ENCODE results near the gene INHA.

DNA sequence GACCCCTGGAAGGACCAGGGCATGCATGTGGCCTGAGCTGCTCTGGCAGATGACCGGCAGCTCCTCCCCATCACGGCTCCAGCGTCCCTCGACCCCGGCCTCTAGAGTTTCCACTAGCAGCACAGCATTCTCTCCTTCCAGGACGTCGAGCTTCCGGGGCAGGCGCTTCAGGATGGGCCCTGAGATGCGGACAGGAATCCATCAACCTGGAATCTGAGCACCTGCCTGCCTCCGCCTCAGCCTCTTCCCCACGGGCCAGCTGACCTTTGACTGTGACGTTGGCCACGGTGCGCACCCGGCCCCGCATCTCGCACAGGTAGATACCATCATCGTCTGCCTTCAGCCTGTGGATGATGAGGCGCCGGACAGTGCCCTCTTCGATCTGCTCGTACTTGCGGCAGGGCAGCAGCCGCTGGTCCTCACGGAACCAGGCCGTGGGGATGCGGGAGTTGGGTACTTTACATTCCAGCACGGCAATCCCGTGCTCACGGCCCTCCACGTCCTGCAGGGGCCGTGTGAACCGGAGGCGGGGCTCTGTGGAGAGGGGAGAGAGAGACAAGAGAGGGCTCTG is 4.2 kb upstream of the INHA start:
- TF ChIP-seq, protein P1, sequence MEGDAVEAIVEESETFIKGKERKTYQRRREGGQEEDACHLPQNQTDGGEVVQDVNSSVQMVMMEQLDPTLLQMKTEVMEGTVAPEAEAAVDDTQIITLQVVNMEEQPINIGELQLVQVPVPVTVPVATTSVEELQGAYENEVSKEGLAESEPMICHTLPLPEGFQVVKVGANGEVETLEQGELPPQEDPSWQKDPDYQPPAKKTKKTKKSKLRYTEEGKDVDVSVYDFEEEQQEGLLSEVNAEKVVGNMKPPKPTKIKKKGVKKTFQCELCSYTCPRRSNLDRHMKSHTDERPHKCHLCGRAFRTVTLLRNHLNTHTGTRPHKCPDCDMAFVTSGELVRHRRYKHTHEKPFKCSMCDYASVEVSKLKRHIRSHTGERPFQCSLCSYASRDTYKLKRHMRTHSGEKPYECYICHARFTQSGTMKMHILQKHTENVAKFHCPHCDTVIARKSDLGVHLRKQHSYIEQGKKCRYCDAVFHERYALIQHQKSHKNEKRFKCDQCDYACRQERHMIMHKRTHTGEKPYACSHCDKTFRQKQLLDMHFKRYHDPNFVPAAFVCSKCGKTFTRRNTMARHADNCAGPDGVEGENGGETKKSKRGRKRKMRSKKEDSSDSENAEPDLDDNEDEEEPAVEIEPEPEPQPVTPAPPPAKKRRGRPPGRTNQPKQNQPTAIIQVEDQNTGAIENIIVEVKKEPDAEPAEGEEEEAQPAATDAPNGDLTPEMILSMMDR (IDR thresholded peaks at IDR 0.05; ENCODE audit: insufficient read depth, low read length, poor library complexity, severe bottlenecking) = no peak
- TF ChIP-seq EZH2phosphoT487 (conservative IDR thresholded peaks at IDR 0.05; ENCODE audit: low read length) = no peak
